Right atrium auricular region (tissue), 2 donors: ENCODE data around the gene AMHR2. TPM values are rescaled to one million over a fixed set of nuclear protein-coding genes. Genes with fewer than 3 reads are reported as not detected.
A peak's percentile ranks its signal among the peaks of the same experiment; 100 is the strongest.

Source experiments
- DNase-seq: peaks from one replicate; pipeline ENCODE4 v3.0.0-alpha.2; 2019; ENCODE audit warnings: low spot score
- H3K27ac ChIP-seq, 2 donors: fragments of 200-600 bp; sonication (generic); 1 replicate in 1 of 2; 2 replicates in 1 of 2; pipeline ENCODE4 v1.5.1; 2016 to 2019
- H3K27me3 ChIP-seq, 2 donors: fragments of 200-600 bp; sonication (generic); one replicate each; pipeline versions ENCODE4 v1.5.1 to v1.6.0; 2017 to 2019
- H3K36me3 ChIP-seq: fragments of 200-600 bp; sonication (generic); one replicate; pipeline ENCODE4 v1.5.1; 2016
- H3K4me1 ChIP-seq, 2 donors: fragments of 200-600 bp; sonication (generic); one replicate each; pipeline versions ENCODE4 v1.5.1 to v1.6.0; 2017 to 2019
- H3K4me3 ChIP-seq, 2 donors: fragments of 200-600 bp; sonication (generic); 1 replicate in 1 of 2; 2 replicates in 1 of 2; pipeline ENCODE4 v1.5.1; 2017 to 2019; ENCODE audit warnings: mild to moderate bottlenecking in 1 of 2, moderate library complexity in 1 of 2
- H3K9me3 ChIP-seq, 2 donors: fragments of 200-600 bp; sonication (generic); one replicate each; pipeline ENCODE4 v1.5.1; 2019
- CTCF ChIP-seq, 2 donors: fragments of 200-600 bp; sonication (generic); IDR thresholded peaks; one replicate each; pipeline ENCODE4 v1.5.1; 2019; ENCODE audit warnings: antibody characterized with exemption in 2 of 2
- total RNA-seq, 2 donors: library from RNA; depleted of rRNA; stranded (reverse); fragments of >200 nt; gene quantifications; one replicate each; pipeline ENCODE4 v1.1.0, GENCODE V29; 2016

Gene AMHR2
- total RNA-seq, 2 donors from 2014 or later, result 0.37 to 0.47 TPM

DNA sequence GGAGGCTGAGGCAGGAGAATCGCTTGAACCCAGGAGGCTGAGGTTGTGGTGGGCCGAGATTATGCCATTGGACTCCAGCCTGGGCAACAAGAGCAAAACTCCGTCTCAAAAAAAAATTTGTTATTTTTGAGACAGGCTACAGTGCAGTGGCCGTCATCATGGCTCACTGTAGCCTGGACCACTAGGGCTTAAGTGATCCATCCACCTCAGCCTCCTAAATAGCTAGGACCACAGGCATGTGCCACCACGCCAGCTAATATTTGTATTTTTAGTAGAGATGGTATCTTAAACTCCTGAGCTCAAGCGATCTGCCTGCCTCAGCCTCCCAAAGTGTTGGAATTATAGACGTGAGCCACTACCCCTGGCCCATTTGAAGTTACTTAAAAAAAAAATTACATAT, 27.3 kb downstream of the AMHR2 start:
- H3K4me1 ChIP-seq, result peaks cover 0 to 27% of the 10 kb centered on the region in 2 donors
- no peaks in the 10 kb centered on the region for H3K9me3 ChIP-seq
- peaks cover 20% of the 10 kb centered on the region for H3K36me3 ChIP-seq
- no peak overlapping the region for H3K4me3 ChIP-seq
- no peaks in the 10 kb centered on the region for H3K27me3 ChIP-seq
- no peak for DNase-seq
- no peak overlapping the region for H3K27ac ChIP-seq
- no peak for TF ChIP-seq CTCF (IDR thresholded peaks at IDR 0.05)

- Histone ChIP-seq H3K27me3 (no peaks in the 10 kb centered on the region), H3K27ac (peak within 1 kb of the TSS; percentile 97 to 98), H3K36me3 (peaks cover 27% of the 10 kb centered on the region), H3K4me1 (peaks cover 0 to 34% of the 10 kb centered on the region in 2 donors), H3K9me3 (no peaks in the 10 kb centered on the region), H3K4me3 (peak within 1 kb of the TSS; percentile 78 to 84)
- TF ChIP-seq CTCF (IDR thresholded peaks at IDR 0.05), result peak; percentile 83 to 90
- DNase-seq, result peak; percentile 98
These were observed 28.1 kb downstream of the AMHR2 start, which contains the start of gene PCBP2 for GRCh38 chr12:53451661-53452158. TSS of gene PCBP2 (plus strand) at chr12:53452102. CDS start at chr12:53454801, 2,699 bp downstream.

DNA sequence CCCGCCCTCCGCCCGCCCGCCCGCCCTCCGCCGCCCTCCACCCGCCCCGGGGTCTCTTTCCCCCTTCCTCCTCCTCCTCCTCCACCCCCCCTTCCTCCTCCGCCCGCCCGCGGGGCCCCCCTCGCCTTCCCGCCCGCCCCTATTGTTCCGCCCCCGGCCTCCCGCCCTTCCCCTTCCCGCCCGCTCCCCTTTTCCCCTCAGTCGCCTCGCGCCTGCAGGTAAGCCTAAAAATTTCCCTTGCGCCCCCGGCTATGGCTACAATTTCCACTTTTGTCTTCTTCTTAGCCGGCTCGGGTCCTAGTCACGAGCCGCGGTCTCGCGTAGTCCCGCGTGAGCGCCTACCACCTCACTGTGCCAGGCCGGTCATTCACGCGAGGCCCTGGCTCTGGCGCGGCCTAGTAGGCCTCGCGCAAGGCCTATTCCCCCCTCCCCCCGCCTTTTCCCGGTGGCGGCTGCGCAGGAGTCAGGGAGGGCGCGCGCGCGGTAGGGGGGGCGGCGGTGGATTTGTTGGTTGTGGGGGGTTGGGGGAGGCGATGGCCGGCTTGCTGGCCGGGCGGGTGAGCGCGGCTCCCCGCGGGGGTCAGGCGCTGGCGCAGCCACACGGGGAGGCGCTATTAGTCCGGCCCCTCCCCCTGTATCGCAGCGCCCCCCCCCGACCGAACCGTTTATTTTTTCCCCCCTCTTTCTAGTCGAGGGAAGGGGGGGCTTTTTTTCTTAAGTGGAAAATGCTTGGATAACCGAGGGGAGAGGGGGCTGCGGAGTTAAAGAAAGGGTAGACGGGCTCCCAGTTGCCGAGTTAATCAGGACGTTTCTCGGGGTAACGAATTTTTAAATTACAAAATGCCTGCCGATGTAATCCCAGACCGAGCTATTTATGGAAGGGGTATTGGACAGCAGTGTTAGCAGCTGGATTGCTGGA, 28.8 kb downstream of the AMHR2 start:
- no peaks in the 10 kb centered on the region for H3K9me3 ChIP-seq
- TF ChIP-seq CTCF (IDR thresholded peaks at IDR 0.05), result peak; percentile 52 to 76
- H3K27me3 ChIP-seq, result no peaks in the 10 kb centered on the region
- peak overlapping the region; percentile 97 to 98 for H3K27ac ChIP-seq
- peaks cover 0 to 35% of the 10 kb centered on the region in 2 donors for H3K4me1 ChIP-seq
- H3K4me3 ChIP-seq, result peak overlapping the region; percentile 78 to 84
- peaks cover 34% of the 10 kb centered on the region for H3K36me3 ChIP-seq
- peak; percentile 85 for DNase-seq

- Histone ChIP-seq H3K4me3 (peak overlapping the region in 1 of 2 donors; percentile 78), H3K27ac (no peak overlapping the region), H3K4me1 (peaks cover 0 to 35% of the 10 kb centered on the region in 2 donors), H3K9me3 (no peaks in the 10 kb centered on the region), H3K36me3 (peaks cover 51% of the 10 kb centered on the region), H3K27me3 (no peaks in the 10 kb centered on the region)
- TF ChIP-seq CTCF (IDR thresholded peaks at IDR 0.05), result no peak
- DNase-seq, result no peak
These were observed 30.4 kb downstream of the AMHR2 start for GRCh38 chr12:53453953-53454640.

DNA sequence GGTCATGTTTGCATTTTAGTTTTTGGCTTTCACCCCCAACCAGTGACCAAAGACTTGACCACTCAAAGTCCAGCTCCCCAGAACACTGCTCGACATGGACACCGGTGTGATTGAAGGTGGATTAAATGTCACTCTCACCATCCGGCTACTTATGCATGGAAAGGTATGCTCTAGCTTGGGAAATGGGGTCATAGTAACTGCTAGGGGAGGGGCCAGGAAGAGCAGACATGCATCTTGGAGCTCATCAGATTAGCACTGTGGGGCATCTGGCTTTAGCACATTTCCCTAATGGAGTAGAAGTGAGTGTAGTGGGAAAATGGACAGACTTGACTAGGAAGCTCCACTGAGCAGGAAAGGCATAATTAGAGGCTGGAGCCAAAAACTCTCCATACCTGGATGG, 31.1 kb downstream of the AMHR2 start:
- TF ChIP-seq CTCF (IDR thresholded peaks at IDR 0.05), result no peak
- no peak overlapping the region for H3K27ac ChIP-seq
- no peak overlapping the region for H3K4me3 ChIP-seq
- peaks cover 0 to 35% of the 10 kb centered on the region in 2 donors for H3K4me1 ChIP-seq
- no peaks in the 10 kb centered on the region for H3K9me3 ChIP-seq
- H3K27me3 ChIP-seq, result no peaks in the 10 kb centered on the region
- H3K36me3 ChIP-seq, result peaks cover 57% of the 10 kb centered on the region
- DNase-seq, result no peak
